Omental fat pad (tissue), 4 donors: ENCODE results near the gene PDE1A. TPM values are rescaled to one million over a fixed set of nuclear protein-coding genes. Genes with fewer than 3 reads are reported as not detected.

Experiments
- ATAC-seq: fragments of 150-250 bp; one replicate; pipeline ENCODE4 v1.9.1; 2016; ENCODE audit warnings: mild to moderate bottlenecking, moderate library complexity; ENCODE audit not compliant: low FRiP score
- DNase-seq: peaks from one replicate; pipeline ENCODE4 v3.0.0-alpha.2; 2019; ENCODE audit warnings: low spot score
- CTCF ChIP-seq, 3 donors: fragments of 450-650 bp; IDR thresholded peaks; one replicate each; pipeline ENCODE4 v1.5.1; 2016 to 2017; ENCODE audit warnings: antibody characterized with exemption in 3 of 3, mild to moderate bottlenecking in 3 of 3, moderate library complexity in 2 of 3
- total RNA-seq, 4 donors: library from RNA; depleted of rRNA; stranded (reverse); fragments of >200 nt; gene quantifications; one replicate each; pipeline ENCODE4 v1.1.0, GENCODE V29; 2016

Gene PDE1A
- total RNA-seq, 4 donors from 2014 or later: 7.9 to 28.2 (median 13.1) TPM

GRCh38 chr2:182265718-182266117 lies 161.1 kb downstream of the PDE1A start:
- DNase-seq (no peak), ATAC-seq (no peak)
- TF ChIP-seq CTCF (IDR thresholded peaks at IDR 0.05): no peak

GRCh38 chr2:182261860-182262387 lies 164.9 kb downstream of the PDE1A start:
- no peak for DNase-seq
- TF ChIP-seq CTCF (IDR thresholded peaks at IDR 0.05): no peak
- ATAC-seq: no peak

- no peak for ATAC-seq
- TF ChIP-seq CTCF (IDR thresholded peaks at IDR 0.05): no peak
- no peak for DNase-seq
Measured at GRCh38 chr2:182259629-182260150, 167.1 kb downstream of the PDE1A start.

GRCh38 chr2:182252534-182252933 lies 174.3 kb downstream of the PDE1A start:
- no peak for ATAC-seq
- no peak for DNase-seq
- TF ChIP-seq CTCF (IDR thresholded peaks at IDR 0.05): no peak

GRCh38 chr2:182248898-182249297 lies 177.9 kb downstream of the PDE1A start:
- DNase-seq (no peak), ATAC-seq (no peak)
- TF ChIP-seq CTCF (IDR thresholded peaks at IDR 0.05): no peak

GRCh38 chr2:182248362-182248761 lies 178.5 kb downstream of the PDE1A start:
- TF ChIP-seq CTCF (IDR thresholded peaks at IDR 0.05): no peak
- DNase-seq (no peak), ATAC-seq (no peak)

GRCh38 chr2:182247831-182248230 lies 179.0 kb downstream of the PDE1A start:
- TF ChIP-seq CTCF (IDR thresholded peaks at IDR 0.05): no peak
- ATAC-seq: no peak
- DNase-seq: no peak
